Anterior cingulate cortex (tissue), 58 donors: ENCODE results near the gene OR6F1.
A peak's percentile ranks its signal among the peaks of the same experiment; 100 is the strongest.
"Not testable (repeated sequence)": the region's sequence is repeated elsewhere in the genome, so short reads cannot be mapped to it uniquely, and the experiment has no call there.

ENCODE experiments used
- DNase-seq, 58 donors: peaks; one replicate each; lab custom pipeline; 2025; lab: John Stamatoyannopoulos, UW

The OR6F1 gene

DNA sequence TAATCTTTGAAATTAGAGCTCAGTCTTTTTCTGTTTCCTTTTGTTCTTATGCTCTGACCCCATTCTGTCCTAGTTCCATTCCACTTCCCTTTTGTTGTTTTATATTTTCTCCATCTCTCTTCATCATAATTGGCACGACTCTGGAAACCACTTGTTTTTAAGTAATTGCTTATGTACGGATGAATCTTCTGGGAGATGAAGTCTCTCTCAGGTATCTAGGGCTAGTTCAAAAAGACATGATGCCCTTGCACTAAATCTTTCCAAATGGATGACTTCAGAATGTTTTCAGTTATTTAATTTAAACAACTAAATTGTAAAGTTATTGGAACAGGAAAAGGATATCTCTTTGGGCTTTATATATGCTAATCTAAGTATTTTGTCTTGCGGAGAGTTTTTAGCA lies at the start of gene OR6F1:
Gene OR6F1 (minus strand): TSS at position 101 of the 400 bp plus-strand sequence. CDS start 3,891 bp downstream, outside the sequence.
- no peak for DNase-seq

- DNase-seq, result no peak
Observed at GRCh38 chr1:247760456-247760855, 44.0 kb upstream of the OR6F1 start, which contains the start of gene OR1C1. TSS of gene OR1C1 (minus strand) at chr1:247760556. CDS start at chr1:247758406, 2,150 bp downstream.

GRCh38 chr1:247754311-247754710 lies 37.9 kb upstream of the OR6F1 start:
- not testable (repeated sequence) for DNase-seq

GRCh38 chr1:247749870-247750269 lies 33.4 kb upstream of the OR6F1 start:
- no peak for DNase-seq

DNA sequence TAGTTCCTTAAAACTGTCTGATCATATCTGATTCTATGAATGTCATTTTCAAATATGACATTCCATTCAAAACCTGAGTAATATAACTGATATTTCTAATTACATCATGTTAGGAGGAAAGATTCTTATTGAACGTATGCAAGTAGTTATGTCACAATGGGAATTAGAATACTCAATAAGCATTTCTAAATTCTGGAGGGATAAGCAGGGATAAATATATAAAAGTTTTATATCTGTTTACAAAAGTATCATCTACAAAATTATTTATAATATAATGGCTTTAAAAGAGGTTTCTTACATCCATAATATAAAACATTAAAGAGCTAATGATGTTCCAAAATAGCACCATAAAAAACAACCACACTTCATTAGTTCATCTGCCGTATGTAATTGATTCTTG lies 31.6 kb upstream of the OR6F1 start, which contains the start of gene OR14A2:
Gene OR14A2 (minus strand): TSS at position 101 of the 400 bp plus-strand sequence.
- no peak for DNase-seq

GRCh38 chr1:247747616-247748015 lies 31.2 kb upstream of the OR6F1 start:
- no peak for DNase-seq

- no peak for DNase-seq
Observed at GRCh38 chr1:247746391-247746935, 30.0 kb upstream of the OR6F1 start.

DNA sequence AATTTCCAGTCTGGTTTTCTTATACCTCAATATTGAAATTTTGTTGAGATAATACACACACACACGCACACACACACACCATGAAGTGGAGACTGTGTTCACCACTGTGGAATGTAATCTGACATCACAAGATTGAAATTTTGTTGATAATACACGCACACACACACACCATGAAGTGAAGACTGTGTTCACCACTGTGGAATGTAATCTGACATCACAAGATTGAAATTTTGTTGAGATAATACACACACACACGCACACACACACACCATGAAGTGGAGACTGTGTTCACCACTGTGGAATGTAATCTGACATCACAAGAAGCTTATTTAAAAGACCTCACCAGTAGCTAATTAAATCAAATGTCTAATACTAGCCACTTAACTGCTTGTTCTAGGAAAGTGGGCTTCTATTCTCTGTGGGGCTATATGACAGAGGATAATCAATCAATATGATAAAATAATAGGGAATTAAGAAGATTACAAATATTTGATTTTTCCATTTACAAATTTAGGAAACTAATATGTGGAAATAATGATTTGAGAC lies 25.8 kb upstream of the OR6F1 start:
- DNase-seq, result not testable (repeated sequence)

- no peak for DNase-seq
Observed at GRCh38 chr1:247741756-247742155, 25.3 kb upstream of the OR6F1 start.

GRCh38 chr1:247740721-247741120 lies 24.3 kb upstream of the OR6F1 start:
- DNase-seq, result no peak

DNA sequence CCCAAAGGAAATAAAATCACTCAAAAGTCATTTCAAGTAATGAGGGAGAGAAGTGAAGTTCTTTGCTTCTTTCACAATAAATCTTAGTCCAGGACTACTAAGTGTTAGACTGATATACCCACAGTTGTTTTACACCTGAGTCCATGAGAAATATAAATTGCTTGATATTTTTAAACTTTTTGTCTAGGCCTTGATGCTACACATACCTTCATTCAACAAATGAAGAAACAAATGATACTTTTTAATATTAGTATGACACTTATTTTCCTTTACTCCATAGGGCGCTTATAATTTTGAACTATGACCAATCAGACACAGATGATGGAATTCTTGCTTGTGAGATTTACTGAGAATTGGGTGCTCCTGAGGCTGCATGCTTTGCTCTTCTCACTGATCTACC lies 21.9 kb upstream of the OR6F1 start, which contains the start of gene OR14K1:
Gene OR14K1 (plus strand): TSS at position 301 of the 400 bp plus-strand sequence. CDS start 0 bp downstream, at position 301.
- no peak for DNase-seq

DNA sequence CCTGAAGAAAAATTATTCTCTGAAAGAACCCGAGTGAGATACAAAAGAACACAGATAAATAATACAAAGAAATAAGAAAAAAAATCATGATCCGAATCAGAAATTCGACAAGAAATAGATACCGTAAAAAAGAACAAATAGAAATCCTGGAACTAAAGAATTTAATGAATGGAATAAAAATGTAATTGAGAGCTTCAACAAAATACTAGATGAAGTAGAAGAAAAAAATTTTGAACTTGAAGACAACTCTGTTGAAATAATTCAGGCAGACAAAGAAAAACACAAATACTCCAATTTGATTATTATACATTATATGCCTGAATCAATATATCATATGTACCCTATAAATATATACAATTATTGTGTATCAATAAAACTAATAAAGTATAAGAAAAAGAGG lies 4.8 kb upstream of the OR6F1 start:
- no peak for DNase-seq

GRCh38 chr1:247713753-247714152 lies 2.7 kb downstream of the OR6F1 start:
- no peak for DNase-seq

GRCh38 chr1:247710681-247711080 lies 5.8 kb downstream of the OR6F1 start:
- not testable (repeated sequence) for DNase-seq

- DNase-seq, result no peak
Observed at GRCh38 chr1:247701338-247701737, 15.1 kb downstream of the OR6F1 start.

GRCh38 chr1:247681288-247681897 lies 35.1 kb downstream of the OR6F1 start:
- peak in 11 of 58 donors; percentile 1 to 14 (median 3) for DNase-seq

- no peak for DNase-seq
Observed at GRCh38 chr1:247680171-247680570, 36.3 kb downstream of the OR6F1 start.

DNA sequence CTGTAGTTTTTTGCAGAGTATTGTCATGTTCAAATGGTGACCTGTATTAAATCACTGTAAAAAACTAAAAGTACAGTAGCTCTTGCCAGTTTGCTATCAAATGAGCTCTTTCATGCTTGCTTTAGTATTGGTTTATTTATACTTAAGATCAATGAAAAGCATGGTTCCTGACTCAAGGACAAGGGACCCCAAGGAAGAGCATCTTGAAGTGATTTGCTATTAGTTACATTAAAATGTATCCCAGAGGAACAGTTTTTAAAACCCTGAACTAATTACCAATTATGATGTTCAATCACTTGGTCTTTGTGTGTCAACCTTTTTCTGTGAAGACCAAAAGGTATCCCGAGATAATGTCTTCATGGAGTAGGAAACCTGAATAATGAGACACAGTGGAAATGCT lies 36.8 kb downstream of the OR6F1 start, which contains the start of gene OR13G1:
Gene OR13G1 (minus strand): TSS at position 101 of the 400 bp plus-strand sequence. CDS start 6,698 bp downstream, outside the sequence.
- no peak for DNase-seq

DNA sequence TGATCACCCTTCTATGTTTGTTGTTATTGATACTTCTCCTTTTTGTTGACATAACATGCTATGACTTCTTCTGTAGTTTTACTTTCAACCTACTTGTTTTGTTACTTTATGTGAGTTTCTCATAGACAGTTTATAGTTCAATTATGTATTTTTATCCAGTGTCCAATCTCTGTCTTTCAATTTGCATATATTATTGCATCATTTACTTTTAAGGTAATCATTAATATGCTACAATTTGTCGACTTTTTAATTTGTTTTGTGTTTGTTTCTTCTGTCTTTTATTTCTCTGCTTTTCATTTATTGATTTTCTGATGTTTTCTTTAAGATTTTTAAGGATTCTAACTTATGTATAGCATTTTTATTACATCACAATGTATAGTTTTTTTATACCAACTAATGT lies 47.2 kb downstream of the OR6F1 start:
- DNase-seq, result no peak
